GM23338 (cell line): ENCODE measurements around the gene IL6ST.

Experiments
- CREB1 ChIP-seq: fragments of 250-450 bp; sonication (Bioruptor Pico); IDR thresholded peaks from 2 replicates; pipeline ENCODE4 v1.5.0; 2020; ENCODE audit warnings: low read depth, mild to moderate bottlenecking, moderate library complexity
- CTCF ChIP-seq, 2 experiments: fragments of 200-600 bp in 1 of 2; sonication (generic) in 1 of 2; conservative IDR thresholded peaks; 2 replicates each; pipeline versions ENCODE4 v1.5.1 to v1.6.1; 2016 to 2017; ENCODE audit warnings: antibody characterized with exemption in 2 of 2, low read depth in 2 of 2, mild to moderate bottlenecking in 2 of 2, moderate library complexity in 1 of 2
- ETS1 ChIP-seq: IDR thresholded peaks from 2 replicates; pipeline ENCODE4 v1.6.1; 2016; ENCODE audit warnings: antibody characterized with exemption
- EZH2 ChIP-seq: fragments of 200-600 bp; sonication (generic); IDR thresholded peaks from one replicate; pipeline ENCODE4 v1.8.0; 2017; ENCODE audit warnings: antibody characterized with exemption, mild to moderate bottlenecking, low read depth; ENCODE audit not compliant: unreplicated experiment
- EZH2phosphoT487 ChIP-seq: fragments of 200-600 bp; sonication (generic); IDR thresholded peaks from one replicate; pipeline ENCODE4 v1.8.1; 2018; ENCODE audit warnings: antibody characterized with exemption; ENCODE audit not compliant: unreplicated experiment
- JUNB ChIP-seq: IDR thresholded peaks from one replicate; pipeline ENCODE4 v1.6.1; 2016; ENCODE audit warnings: antibody characterized with exemption; ENCODE audit not compliant: unreplicated experiment
- NANOG ChIP-seq: IDR thresholded peaks from 2 replicates; pipeline ENCODE4 v1.6.1; 2016; ENCODE audit warnings: antibody characterized with exemption, borderline replicate concordance
- POLR2AphosphoS5 ChIP-seq: IDR thresholded peaks from 2 replicates; pipeline ENCODE4 v1.6.1; 2016; ENCODE audit warnings: antibody characterized with exemption, low read depth
- REST ChIP-seq: IDR thresholded peaks from one replicate; pipeline ENCODE4 v1.6.1; 2018; ENCODE audit warnings: antibody characterized with exemption; ENCODE audit not compliant: unreplicated experiment
- STAT1 ChIP-seq: IDR thresholded peaks from one replicate; pipeline ENCODE4 v1.6.1; 2016; ENCODE audit warnings: antibody characterized with exemption; ENCODE audit not compliant: unreplicated experiment
- ZNF114 ChIP-seq: fragments of 250-450 bp; sonication (Bioruptor Pico); IDR thresholded peaks from 2 replicates; pipeline ENCODE4 v1.5.0; 2020; ENCODE audit warnings: mild to moderate bottlenecking, moderate library complexity
- ZNF331 ChIP-seq: fragments of 250-450 bp; sonication (Bioruptor Pico); IDR thresholded peaks from 2 replicates; pipeline ENCODE4 v1.5.0; 2020; ENCODE audit warnings: low read depth, mild to moderate bottlenecking, moderate library complexity
- ZNF462 ChIP-seq: fragments of 250-450 bp; sonication (Bioruptor Pico); IDR thresholded peaks from 2 replicates; pipeline ENCODE4 v1.5.0; 2020; ENCODE audit warnings: mild to moderate bottlenecking, moderate library complexity

- TF ChIP-seq ZNF114 (no peak), ETS1 (no peak), EZH2 (no peak), CTCF (conservative IDR thresholded peaks at IDR 0.05; ENCODE audit: low read depth in 2 of 2) (no peak), POLR2AphosphoS5 (no peak), STAT1 (no peak), CREB1 (no peak), ZNF331 (CRISPR knock-in tag) (no peak), EZH2phosphoT487 (no peak), REST (no peak), JUNB (no peak), NANOG (no peak), ZNF462 (CRISPR knock-in tag) (no peak)
These were observed 70.0 kb downstream of the IL6ST start for GRCh38 chr5:55924744-55925143.
